ENCODE data around the gene NR1H2. TPM values are rescaled to one million over a fixed set of nuclear protein-coding genes. Genes with fewer than 3 reads are reported as not detected.
"Not testable (repeated sequence)": the region's sequence is repeated elsewhere in the genome, so short reads cannot be mapped to it uniquely, and the experiment has no call there.

The NR1H2 gene
- total RNA-seq, 1 donor = 113 TPM

DNA sequence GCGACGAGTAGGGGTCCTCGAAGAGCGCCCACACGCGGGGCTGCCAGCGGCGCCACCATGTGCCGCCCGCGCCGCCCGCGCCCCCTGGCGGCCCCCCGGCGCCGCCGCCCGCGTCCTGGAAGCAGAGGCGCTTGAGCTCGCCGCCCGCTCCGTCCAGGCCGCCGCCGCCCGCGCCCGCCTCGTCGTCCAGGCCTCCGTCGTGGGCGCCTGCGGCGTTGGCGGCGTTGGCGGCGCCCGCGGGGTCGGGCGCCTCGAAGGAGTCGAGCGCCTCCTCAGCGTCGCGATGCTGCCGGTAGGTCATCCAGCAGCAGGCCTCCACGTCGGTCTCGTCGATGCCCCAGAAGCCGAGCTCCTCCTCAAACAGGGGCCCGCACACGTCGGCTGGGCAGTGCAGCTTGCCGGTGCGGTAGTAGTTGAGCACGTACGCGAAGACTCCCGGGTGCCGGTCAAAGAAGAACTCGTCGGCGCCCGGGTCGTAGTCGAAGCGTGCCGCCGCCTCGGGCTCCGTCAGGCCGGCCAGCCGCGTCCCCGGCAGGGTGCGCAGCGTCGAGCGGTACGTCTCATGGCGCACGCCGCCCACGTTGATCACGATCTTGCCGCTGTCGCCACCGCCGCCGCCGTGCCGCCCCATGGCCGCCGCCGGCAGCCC lies 47.9 kb upstream of the NR1H2 start:
- peak; percentile 86 for DNase-seq (ENCODE audit: insufficient read length, low spot score, missing footprints)

GRCh38 chr19:50328873-50329145 lies 47.4 kb upstream of the NR1H2 start:
- Histone ChIP-seq H3K27me3 (ENCODE audit: insufficient read depth, low read length) (peaks cover 60% of the 10 kb centered on the region), H3K79me2 (ENCODE audit: insufficient read depth, low read length) (no peaks in the 10 kb centered on the region), H3K27ac (ENCODE audit: low read depth, low read length) (no peak overlapping the region), H3K4me3 (ENCODE audit: insufficient read depth, low read length) (no peak overlapping the region), H3K4me2 (ENCODE audit: insufficient read depth, low read length) (no peak overlapping the region), H4K20me1 (ENCODE audit: insufficient read depth, low read length) (no peaks in the 10 kb centered on the region), H3K9me3 (ENCODE audit: low read depth, low read length) (no peaks in the 10 kb centered on the region), H2AFZ (ENCODE audit: low read length) (no peak overlapping the region), H3K36me3 (ENCODE audit: insufficient read depth, low read length) (no peaks in the 10 kb centered on the region), H3K4me1 (ENCODE audit: insufficient read depth, low read length) (peaks cover 7% of the 10 kb centered on the region)
- TF ChIP-seq CTCF (IDR thresholded peaks at IDR 0.05; ENCODE audit: extremely low read depth, low read depth, low read length) = no peak
- DNase-seq (ENCODE audit: insufficient read length, low spot score, missing footprints) = no peak

More for the DNA sequence above, 47.9 kb upstream of the NR1H2 start:
- TF ChIP-seq CTCF (IDR thresholded peaks at IDR 0.05; ENCODE audit: extremely low read depth, low read depth, low read length) = no peak
- Histone ChIP-seq H3K9me3 (ENCODE audit: low read depth, low read length) (no peaks in the 10 kb centered on the region), H3K4me3 (ENCODE audit: insufficient read depth, low read length) (no peak overlapping the region), H2AFZ (ENCODE audit: low read length) (no peak overlapping the region), H3K36me3 (ENCODE audit: insufficient read depth, low read length) (no peaks in the 10 kb centered on the region), H3K4me2 (ENCODE audit: insufficient read depth, low read length) (no peak overlapping the region), H3K27me3 (ENCODE audit: insufficient read depth, low read length) (peaks cover 60% of the 10 kb centered on the region), H4K20me1 (ENCODE audit: insufficient read depth, low read length) (no peaks in the 10 kb centered on the region), H3K79me2 (ENCODE audit: insufficient read depth, low read length) (no peaks in the 10 kb centered on the region), H3K4me1 (ENCODE audit: insufficient read depth, low read length) (peaks cover 2% of the 10 kb centered on the region), H3K27ac (ENCODE audit: low read depth, low read length) (no peak overlapping the region)

GRCh38 chr19:50329146-50329925 lies 46.9 kb upstream of the NR1H2 start, which contains the start of gene KCNC3:
Gene KCNC3 (minus strand): TSS chr19:50329377. CDS start chr19:50329082, 295 bp downstream.
- Histone ChIP-seq H3K27me3 (ENCODE audit: insufficient read depth, low read length) (peaks cover 60% of the 10 kb centered on the region), H3K27ac (ENCODE audit: low read depth, low read length) (no peak within 1 kb of the TSS), H3K4me2 (ENCODE audit: insufficient read depth, low read length) (peak within 1 kb of the TSS; percentile 69), H3K4me3 (ENCODE audit: insufficient read depth, low read length) (peak within 1 kb of the TSS; percentile 44), H2AFZ (ENCODE audit: low read length) (peak within 1 kb of the TSS; percentile 56), H3K4me1 (ENCODE audit: insufficient read depth, low read length) (peaks cover 9% of the 10 kb centered on the region), H4K20me1 (ENCODE audit: insufficient read depth, low read length) (no peaks in the 10 kb centered on the region), H3K9me3 (ENCODE audit: low read depth, low read length) (no peaks in the 10 kb centered on the region), H3K36me3 (ENCODE audit: insufficient read depth, low read length) (no peaks in the 10 kb centered on the region), H3K79me2 (ENCODE audit: insufficient read depth, low read length) (no peaks in the 10 kb centered on the region)
- peak; percentile 100 for DNase-seq (ENCODE audit: insufficient read length, low spot score, missing footprints)
- TF ChIP-seq CTCF (IDR thresholded peaks at IDR 0.05; ENCODE audit: extremely low read depth, low read depth, low read length) = no peak

- not testable (repeated sequence) for H3K36me3 ChIP-seq (ENCODE audit: insufficient read depth, low read length); H3K79me2 ChIP-seq (ENCODE audit: insufficient read depth, low read length); H2AFZ ChIP-seq (ENCODE audit: low read length); H3K27ac ChIP-seq (ENCODE audit: low read depth, low read length); H4K20me1 ChIP-seq (ENCODE audit: insufficient read depth, low read length); H3K4me1 ChIP-seq (ENCODE audit: insufficient read depth, low read length); DNase-seq (ENCODE audit: insufficient read length, low spot score, missing footprints); H3K9me3 ChIP-seq (ENCODE audit: low read depth, low read length); H3K4me3 ChIP-seq (ENCODE audit: insufficient read depth, low read length)
- H3K27me3 ChIP-seq (ENCODE audit: insufficient read depth, low read length) = peaks cover 60% of the 10 kb centered on the region
- H3K4me2 ChIP-seq (ENCODE audit: insufficient read depth, low read length) = peak overlapping the region; percentile 69
Measured at GRCh38 chr19:50329926-50330294, 46.3 kb upstream of the NR1H2 start.
